Right kidney (tissue), 1 donor: ENCODE results near the gene KCMF1.
A peak's percentile ranks its signal among the peaks of the same experiment; 100 is the strongest.

Experiments
- DNase-seq: peaks from one replicate; pipeline ENCODE4 v3.0.0-alpha.2; 2016

Gene KCMF1

DNA sequence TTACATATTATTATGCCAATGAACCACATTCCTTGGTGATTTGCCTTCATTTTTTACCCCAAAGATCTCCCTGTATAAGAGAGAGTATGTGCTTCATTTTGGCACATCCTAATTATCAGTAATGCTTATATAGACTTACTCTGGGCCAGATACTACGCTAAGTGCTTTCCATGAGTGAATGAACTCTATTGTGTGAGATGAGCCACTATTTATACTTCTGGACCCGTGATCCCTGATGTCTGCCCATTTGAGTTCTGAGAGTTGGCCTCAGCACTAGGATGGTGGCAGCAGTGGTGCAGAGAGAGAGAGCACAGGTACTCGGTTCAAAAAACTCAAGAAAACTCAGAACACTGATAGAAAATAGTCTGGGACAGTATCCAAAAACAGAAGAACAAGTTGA, 17.4 kb upstream of the KCMF1 start:
- no peak for DNase-seq

DNA sequence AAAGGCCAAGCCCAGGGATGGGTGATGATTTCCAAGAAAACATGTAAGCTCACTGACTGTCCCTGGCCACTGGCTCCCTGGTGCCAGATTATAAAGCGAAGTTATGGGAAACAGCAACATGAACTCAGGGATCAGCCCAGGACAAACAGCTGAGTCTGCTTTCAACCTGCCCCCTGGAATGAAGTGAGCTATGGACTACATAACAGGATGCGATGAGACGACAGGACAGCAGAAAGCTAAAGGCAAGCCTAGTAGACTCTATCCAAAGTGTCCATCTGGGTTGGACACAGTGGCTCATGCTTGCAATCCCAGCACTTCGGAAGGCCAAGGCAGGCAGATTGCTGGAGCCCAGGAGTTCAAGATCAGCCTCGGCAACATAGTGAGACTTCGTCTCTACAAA, 16.6 kb upstream of the KCMF1 start:
- no peak for DNase-seq

DNA sequence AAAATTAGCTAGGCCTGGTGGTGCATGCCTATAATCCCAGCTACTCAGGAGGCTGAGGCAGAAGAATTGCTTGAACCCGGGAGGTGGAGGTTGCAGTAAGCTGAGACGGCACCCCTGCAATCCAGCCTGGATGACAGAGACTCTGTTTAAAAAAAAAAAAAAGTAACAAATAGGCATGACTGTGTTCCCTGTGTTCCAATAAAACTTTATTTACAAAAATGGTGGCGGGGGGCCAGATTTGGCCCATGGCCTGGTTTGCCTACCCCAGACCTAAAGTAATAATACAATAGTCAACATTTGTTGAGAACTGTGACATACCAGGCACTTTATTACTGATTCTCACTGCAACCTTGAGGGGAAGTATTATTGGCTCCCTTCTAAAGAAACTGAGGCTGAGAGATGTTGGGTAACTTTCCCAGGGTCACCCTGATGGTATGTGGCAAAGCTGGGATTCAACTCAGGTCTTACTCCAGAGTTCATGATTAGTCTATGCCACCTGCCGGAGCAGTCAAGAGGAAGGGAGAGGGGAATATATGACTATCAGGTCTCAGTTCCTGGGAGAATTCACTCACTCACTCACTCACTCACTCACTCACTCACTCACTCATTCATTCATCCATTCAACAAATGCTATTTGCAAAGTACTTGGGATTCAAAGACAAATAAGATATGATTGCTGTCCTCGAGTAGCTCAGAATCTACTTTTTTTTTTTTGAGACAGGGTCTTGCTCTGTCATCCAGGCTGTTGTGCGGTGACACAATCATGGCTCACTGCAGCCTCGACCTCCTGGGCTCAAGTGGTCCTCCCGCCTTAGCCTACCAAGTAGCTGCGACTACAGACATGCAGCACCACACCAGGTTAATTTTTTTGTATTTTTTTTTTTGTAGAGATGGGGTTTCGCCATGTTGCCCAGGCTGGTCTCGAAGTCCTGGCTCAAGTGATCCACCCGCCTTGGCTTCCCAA, 14.3 kb upstream of the KCMF1 start:
- DNase-seq = no peak

DNA sequence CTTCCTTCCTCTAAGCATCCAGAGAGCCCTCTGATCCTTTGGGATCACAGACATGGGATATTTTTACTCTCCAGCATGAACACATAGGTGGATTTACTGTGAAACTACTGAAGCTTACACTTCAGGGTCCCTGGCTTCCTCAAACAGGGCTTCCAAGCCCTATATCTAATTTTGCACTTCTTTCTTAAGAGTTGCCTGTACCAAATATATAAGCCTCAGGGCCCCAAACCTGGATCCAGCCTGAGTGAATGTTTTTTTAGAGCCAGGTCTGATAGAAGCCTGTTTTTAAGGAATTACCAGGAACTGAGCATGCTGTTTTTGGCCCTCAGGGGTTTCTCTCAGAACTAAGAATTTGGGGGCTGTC, 13.2 kb upstream of the KCMF1 start:
- peak; percentile 15 for DNase-seq

DNA sequence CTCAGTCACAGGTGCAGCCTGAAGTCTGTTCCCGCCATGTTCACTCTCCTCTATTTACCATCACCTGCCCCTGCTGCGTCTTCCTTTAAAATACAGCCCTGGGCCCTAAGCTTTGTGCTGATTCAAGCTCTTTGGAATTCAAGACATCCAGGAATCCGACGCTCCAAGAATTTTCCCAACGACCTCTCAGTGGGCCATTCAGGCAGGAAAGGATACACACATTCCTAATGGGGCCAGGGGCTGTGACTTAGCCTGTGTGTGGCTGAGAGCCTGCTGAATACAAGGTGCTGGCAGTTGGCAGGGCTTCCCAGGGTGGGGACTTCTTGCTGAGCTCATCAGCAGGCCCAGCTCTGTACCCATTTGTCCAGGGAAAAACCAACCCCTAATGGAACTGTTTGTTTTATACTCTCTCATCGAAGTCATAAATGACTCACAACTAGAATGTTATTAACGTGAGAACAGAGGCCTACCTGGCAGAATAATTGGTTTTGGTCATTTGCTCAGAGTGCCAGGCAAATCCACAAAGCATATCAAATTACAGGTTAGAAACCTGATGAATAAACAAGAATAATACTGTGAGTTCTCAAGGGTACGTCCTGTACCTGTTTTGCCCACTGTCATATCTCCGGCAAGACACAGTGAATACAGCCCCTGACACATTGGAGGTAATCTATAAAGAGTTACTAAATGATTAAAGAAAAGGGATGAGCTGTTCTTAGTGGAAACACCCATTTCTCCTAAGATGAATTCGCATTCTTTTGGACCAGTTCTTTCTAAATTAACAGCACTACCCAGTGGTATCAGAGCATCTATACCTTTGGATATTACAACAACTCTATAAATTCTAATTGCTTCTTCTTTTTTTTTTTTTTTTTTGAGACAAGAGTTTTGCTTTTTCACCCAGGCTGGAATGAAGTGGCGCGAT, 12.6 kb upstream of the KCMF1 start:
- peak; percentile 38 for DNase-seq

DNA sequence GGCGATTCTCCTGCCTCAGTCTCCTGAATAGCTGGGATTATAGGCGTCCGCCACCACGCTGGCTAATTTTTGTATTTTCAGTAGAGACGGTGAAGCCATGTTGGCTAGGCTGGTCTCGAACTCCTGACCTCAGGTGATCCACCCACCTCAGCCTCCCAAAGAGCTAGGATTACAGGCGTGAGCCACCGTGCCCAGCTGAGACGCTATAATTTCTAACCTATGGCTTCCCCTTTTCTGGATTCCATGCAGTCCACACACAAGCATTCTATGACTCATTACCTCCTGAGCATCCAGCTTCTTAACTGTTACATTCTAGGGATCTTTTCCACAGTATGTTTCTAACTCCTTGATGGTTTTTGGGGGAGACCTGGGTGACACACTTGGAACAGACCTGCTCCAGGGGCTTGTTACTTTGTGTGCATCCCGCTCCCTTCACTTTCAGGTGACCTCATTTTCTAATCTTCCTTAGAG, 11.8 kb upstream of the KCMF1 start:
- no peak for DNase-seq

DNA sequence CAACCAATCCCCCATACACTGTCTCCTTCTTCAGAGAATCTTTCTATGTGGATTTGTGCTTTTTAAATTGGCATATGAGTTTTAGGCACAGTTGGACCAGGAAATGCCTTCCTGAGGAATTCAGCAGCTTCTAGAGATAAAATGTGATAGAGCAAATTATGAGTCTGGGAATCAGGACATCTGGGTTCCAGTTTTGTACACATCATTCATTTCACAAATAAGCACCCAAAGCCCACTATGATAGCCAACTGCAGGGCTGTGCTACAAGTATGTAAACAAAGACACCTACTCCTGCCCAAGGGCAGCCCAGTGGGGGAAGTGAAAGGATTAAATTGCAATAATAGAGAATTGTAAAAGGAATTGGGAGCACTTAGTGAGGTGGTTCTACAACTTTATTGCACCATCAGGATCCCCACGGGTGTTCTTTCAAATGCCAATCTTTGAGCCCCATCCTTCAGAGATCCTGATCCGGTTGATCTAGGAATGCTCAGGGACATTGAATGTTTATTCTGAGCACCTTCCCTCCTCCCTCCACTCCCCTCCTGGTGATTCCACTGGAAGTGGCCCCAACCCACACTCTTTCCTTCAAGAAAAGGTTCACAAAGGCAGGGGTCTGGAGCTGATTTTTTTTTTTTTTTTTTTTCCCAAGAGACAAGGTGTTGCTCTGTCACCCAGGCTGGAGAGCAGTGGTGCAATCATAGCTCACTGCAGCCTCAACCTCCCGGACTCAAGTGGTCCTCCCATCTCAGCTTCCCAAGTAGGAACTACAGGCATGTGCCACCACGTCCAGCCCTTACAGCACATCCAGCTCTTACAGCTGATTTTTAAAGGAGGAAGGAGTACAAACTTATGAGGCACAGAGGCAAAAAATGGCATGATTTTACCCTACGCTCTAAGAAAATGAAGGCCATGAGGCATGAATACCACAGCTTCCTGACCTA, 11.1 kb upstream of the KCMF1 start:
- DNase-seq = no peak

DNA sequence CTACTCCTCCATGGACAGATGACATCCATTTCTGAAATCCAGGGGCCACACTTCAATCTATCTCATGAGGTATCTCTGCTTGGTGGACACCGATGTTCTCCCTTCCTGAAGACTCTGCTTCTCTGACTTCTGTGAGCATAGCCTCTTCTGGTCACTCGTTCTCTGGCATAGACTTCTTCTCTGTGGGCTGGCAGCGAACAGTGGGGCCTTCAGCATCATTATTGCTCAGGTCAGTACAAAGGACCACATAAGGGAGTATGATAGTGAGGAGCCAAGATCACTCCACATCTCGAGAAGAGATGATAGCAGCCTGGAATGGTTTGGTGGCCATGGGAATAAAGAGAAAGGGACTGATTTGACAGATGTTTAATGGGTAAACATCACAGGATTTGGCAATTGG, 8.0 kb upstream of the KCMF1 start:
- DNase-seq = no peak

DNA sequence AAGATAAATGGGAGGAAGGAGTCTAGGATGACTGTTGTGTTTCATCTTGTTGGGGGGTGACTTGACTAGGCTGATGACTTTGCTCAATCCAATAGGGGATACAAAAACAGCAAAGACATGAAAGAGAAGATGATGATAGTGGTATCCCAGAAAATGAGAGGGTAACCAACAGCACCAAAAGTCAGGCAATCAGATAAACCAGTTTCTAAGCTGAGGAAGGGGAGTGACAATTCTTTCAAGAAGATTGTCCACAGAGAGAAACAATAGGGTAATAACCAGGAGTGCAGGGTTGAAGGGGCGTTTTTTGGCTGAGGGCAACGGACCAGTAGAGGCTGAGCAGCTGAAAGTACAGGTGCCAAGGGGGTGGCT, 7.7 kb upstream of the KCMF1 start:
- no peak for DNase-seq

DNA sequence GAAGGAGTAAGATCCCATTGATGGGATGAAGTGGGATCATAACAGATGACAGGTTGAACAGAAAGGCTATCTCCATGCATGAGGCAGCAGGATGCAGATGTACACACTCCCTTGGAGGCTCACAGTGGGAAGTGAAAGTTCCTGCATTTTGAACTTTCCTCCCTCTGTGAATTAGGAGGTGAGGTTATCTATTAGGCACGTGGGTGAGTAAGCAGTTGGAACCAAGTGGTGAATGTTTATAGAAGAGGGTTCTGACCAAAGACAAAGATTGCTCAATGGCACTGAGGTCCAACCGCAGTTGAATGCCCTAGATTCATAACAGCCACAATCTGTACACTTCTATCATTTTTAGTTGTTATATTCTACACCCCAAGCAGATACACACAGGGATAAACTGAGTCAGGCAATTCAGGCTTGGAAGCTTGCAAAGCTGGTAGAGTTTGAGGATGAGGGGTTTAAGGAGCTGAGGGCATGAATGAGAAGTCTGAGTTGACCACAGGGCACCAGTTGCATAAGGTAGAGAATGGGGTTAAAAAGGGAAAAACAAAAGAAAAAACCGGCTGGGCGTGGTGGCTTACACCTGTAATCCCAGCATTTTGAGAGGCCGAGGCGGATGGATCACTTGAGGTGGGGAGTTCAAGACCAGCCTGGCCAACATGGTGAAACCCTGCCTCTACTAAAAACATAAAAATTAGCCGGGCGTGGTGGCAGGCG, 7.1 kb upstream of the KCMF1 start:
- DNase-seq = no peak

DNA sequence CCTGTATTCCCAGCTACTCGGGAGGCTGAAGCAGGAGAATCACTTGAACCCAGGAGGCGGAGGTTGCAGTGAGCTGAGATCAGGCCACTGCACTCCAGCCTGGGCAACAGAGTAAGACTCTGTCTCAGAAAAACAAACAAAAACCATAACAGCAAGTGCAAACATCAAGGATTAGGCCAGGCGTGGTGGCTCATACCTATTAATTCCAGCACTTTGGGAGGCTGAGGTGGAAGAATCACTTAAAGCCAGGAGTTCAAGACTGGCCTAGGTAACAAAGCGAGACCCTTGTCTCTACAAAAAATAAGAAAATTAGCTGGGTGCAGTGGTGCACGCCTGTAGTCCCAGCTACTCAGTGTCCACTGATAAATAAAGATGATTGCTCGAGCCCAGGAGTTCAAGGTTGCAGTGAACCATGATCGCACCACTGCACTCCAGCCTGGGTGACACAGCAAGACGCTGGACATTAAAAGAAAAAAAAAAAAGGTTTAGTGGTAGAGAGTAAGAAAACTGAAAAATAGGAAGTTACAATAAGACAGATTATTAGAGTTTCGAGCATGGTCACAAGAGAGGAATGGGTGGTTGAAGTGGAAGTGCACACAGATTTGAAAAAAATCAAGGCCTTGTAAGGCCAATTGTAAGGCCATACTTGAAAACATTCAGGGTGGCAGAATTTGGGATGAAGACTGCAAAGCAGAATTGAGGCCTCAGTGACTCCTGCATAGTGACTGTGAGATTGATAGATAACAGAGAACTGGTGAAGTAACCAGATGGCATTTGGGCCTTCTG, 6.4 kb upstream of the KCMF1 start:
- DNase-seq = no peak

DNA sequence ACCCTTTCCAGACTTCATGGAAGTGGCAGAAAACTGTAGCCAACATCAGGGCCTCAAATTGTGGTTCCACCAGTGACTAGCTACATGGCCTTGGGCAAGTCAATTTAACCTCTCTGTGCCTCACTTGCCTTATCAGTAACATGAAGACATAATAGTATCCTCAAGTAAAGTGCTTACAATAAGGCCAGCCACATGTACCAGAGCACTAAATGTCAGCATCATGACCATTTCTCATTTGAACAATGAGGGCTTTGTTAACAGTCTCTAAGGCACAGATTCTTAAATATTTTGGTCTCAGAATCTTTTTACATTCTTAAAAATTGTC, 5.8 kb upstream of the KCMF1 start:
- no peak for DNase-seq

DNA sequence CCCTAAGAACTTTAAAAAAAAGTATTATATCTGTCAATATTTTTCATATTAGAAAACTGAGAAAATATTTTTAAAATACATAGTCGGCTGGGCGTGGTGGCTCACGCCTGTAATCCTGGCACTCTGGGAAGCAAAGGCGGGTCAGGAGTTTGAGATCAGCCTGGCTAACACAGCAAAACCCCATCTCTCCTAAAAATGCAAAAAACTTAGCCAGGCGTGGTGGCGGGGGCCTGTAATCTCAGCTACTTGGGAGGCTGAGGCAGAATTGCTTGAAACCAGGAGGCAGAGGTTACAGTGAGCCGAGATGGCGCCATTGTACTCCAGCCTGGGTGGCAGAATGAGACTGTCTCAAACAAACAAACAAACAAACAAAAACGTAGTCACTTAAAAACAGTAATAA, 5.1 kb upstream of the KCMF1 start:
- DNase-seq = no peak

DNA sequence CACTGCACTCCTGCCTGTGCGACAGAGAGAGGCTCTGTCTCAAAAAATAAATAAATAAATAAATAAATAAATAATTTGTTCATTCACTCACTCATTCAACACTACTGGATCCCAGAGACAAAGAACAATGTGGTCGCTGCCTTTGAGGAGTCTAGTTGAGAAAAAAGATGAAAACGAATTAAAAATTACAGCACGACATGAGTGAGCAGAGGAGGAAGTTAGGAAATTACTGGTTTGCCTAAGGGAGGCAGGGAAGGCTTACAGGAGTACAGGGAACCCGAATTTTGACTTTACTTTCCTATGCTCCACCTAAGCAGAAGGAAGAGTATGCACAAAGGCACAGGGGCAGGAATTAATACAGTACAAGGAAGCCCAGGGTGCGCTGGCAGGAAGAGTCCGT, 4.2 kb upstream of the KCMF1 start:
- DNase-seq = no peak

DNA sequence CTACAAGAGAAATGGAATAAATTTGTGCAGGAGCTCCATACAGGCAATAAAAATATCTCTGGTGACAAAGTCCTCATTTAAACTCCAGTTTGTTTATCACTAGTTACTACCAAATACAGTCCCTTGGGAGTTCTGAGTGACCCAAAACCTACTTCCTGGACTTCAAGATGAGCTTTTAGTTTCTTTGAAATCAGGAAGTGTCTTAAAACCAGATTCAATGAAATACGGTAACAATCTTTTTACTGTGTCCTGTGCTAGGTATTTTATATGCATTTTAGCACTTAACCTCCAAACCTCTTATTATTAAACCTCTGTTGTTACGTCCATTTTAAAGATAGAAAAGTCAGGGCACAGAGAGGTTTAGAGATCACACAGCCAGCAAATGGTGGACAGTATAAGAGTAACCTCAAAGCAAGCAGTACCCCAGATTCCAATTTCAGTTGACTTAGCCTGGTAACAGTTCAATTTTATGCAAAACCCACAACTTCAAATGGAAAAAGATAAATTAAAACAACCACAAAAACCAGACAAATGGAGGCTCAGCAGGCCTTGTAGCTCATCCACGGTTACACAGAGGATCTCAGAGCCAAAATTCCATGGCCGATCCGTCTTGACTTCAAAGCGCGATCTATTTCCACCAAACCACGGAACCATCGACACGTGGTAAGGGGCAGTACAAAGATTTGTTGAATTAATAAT, 1.3 kb upstream of the KCMF1 start:
- DNase-seq = no peak

DNA sequence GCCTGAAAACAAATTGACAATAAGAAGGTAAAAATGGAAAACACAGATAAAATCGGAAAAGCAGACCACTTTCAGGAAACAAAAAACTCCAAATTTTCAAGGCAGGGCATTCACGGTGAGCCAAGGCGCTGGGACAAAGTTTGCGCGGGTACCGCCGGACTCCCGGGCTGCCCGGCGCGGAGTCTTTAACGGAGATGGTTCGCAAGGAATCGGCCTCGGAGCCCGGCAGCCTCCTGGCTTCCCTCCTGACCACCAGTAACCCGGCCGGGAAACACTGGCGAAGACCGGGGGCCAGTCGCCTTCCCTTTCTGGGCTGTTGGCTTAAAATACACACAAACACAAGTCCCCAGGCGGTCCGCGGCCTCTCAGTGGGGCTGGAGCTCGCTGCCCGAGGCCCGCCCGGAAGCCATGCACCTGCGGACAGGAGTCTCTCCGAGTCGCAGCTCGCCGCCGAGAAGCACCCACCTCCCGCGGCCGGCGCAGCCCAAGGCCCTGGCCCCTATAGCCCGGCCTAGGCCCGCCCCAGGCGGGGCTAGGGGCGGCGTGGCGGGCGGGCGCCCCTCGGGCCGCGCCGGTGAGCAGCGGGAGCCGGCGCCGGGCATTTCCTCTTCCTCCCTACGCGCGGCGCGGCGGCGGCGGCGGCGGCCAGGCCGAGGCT, 622 bp upstream of the KCMF1 start:
- DNase-seq = peak; percentile 89

DNA sequence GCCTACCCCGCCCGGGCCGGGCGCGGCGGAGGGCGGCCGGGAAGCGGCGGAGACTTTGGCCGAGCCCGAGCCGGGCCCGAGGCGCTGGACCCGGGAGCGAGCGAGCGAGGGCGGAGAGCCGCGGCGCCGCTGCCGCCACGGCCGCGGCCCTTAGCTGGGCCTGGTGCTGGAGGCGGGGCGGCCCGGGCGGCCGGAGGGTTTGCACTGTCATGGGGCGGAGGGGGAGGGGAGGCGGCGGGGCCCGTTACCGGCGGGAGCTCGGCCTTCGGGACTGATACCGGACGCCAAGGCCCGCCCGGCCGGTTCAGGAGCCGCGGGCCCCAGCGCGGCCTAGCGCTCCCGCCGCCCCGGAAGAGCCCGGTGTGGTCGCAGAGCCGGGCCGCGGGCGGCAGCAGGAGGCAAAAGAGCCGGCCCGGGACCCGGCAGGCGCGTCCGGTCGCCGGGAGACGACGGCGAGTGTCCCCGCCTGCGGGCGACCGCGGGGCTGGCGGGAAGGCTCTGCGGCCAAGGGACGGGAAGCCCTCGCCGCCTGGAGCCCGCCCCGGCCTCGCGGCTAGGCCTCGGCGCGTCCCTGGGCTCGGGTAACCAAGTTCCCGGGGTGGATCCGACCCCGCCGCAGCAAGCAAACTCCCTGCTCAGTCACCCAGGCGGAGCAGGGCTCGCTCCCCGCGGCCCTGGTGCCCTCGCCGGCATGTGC, 697 bp downstream of the KCMF1 start:
- DNase-seq = peak; percentile 87

DNA sequence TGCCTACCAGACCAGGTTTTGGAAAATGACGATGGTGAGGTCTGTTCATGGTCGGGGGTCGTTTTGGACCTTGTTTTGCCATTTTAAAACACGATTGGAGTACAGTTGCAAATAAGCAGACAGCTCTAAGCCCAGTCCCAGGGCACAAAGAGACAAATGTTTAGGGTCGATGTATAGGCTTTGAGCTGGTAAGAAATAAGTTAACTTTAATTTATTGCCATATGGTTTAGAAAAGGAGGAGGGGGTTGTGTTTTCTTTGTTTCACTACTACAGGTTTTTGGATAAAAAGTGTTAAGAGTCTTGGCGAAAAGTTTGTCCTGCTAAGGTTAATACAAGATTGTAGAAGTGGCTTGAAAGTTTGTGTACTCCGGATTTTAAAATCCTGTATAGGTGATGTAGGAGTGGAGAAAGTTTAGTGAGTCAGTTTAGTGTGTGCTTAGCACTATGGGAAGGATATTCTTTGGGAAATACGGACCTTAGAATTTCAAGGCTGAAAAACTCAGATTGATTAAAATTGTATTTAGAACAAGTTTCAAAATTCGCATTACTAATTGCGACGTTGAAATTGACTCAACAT, 1.3 kb downstream of the KCMF1 start:
- no peak for DNase-seq

DNA sequence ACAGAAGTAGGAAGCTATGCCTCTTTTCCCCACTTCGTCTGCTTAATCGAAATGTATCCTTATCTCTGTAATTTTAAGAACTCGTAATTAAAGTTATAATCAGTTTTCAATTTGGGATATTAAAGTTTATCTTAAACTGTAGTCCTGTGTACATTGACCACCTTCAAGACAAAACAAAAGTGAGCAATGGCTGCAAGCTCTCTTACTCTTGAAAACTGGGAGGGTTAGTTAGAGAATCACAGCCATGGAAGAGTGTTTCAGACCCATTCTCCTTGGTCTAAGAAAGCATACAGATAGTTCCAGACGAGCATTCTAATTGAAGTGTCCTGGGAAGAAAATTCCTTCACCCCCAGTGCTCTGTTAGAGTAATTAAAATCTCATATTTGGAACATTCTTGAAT, 2.0 kb downstream of the KCMF1 start:
- peak; percentile 16 for DNase-seq
